Measurements from ENCODE around the gene GGTA1. TPM values are rescaled to one million over a fixed set of nuclear protein-coding genes. Genes with fewer than 3 reads are reported as not detected.

The GGTA1 gene
- total and polyA plus RNA-seq, 9 of the 15 experiments (the other 6 are each of a cell fraction or from before 2014, with no cell fraction given) = 0.04 to 0.15 TPM; not detected in 7

DNA sequence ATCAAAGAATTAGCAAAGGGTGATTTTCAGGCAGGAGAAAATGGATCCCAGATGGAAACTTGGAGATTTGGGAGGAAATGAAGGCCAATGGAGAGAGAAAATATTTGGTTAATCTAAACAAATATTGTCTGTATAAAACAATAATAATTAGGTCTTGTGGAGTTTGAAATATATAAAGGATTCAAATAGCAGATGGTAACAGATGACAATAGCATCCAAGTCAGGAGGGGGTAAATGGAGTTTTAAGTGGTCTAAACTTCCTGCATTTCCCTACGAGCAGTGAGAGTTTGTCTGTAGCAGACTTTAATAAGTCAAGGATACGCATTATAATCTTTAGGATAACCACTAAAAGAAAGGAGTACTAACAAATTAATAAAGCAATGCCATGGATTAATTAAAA, 49.0 kb upstream of the GGTA1 start:
- no peak for ATAC-seq
- in situ Hi-C loops (cut with MboI) = no loop called here

More for the DNA sequence above, 49.0 kb upstream of the GGTA1 start:
- no peaks in the 10 kb centered on the region for H3K9me1 ChIP-seq (ENCODE audit: control insufficient read depth, insufficient read depth, low read length)
- H2AFZ ChIP-seq (ENCODE audit: low read depth, low read length) = no peak overlapping the region
- TF ChIP-seq SMAD2 (IDR thresholded peaks at IDR 0.05; ENCODE audit: low read depth, low read length) = no peak
- no peak for TF ChIP-seq ZBTB34 (CRISPR knock-in tag; IDR thresholded peaks at IDR 0.05)
- TF ChIP-seq MECOM (CRISPR knock-in tag; IDR thresholded peaks at IDR 0.05) = no peak
- TF ChIP-seq ZC3H8 (IDR thresholded peaks at IDR 0.05) = no peak
- no peak for TF ChIP-seq ZKSCAN3 (CRISPR knock-in tag; IDR thresholded peaks at IDR 0.05)
- TF ChIP-seq THRB (CRISPR knock-in tag; conservative IDR thresholded peaks at IDR 0.05) = no peak
- TF ChIP-seq NCOA6 (IDR thresholded peaks at IDR 0.05) = no peak
- TF ChIP-seq ZNF212 (CRISPR knock-in tag; IDR thresholded peaks at IDR 0.05) = no peak
- TF ChIP-seq, protein P1, sequence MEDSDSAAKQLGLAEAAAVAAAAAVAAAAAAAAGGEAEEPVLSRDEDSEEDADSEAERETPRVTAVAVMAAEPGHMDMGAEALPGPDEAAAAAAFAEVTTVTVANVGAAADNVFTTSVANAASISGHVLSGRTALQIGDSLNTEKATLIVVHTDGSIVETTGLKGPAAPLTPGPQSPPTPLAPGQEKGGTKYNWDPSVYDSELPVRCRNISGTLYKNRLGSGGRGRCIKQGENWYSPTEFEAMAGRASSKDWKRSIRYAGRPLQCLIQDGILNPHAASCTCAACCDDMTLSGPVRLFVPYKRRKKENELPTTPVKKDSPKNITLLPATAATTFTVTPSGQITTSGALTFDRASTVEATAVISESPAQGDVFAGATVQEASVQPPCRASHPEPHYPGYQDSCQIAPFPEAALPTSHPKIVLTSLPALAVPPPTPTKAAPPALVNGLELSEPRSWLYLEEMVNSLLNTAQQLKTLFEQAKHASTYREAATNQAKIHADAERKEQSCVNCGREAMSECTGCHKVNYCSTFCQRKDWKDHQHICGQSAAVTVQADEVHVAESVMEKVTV (CRISPR knock-in tag; IDR thresholded peaks at IDR 0.05) = no peak
- TF ChIP-seq ZBTB11 (CRISPR knock-in tag; IDR thresholded peaks at IDR 0.05) = no peak
- no peak for TF ChIP-seq CBX8 (IDR thresholded peaks at IDR 0.05; ENCODE audit: borderline replicate concordance, extremely low read depth, low read depth, low read length, poor library complexity, severe bottlenecking)
- peaks cover 0 to 18% of the 10 kb centered on the region in 2 experiments; a peak in 2 of 5 replicates for H3K4me1 ChIP-seq (replicated peaks in 1 of 2; ENCODE audit: control insufficient read depth in 2 of 2, insufficient read depth in 2 of 2, low read length in 2 of 2)
- no peak for FAIRE-seq
- H3K27ac ChIP-seq (ENCODE audit: extremely low read depth, low read depth, low read length) = no peak overlapping the region
- peaks cover 0 to 32% of the 10 kb centered on the region in 2 experiments; a peak in 3 of 5 replicates for H3K27me3 ChIP-seq (ENCODE audit: control insufficient read depth in 2 of 2, insufficient read depth in 2 of 2, low read length in 2 of 2)
- no peaks in the 10 kb centered on the region for H3K79me2 ChIP-seq (ENCODE audit: control insufficient read depth, insufficient read depth, low read length)
- POLR2A ChIA-PET = interaction anchor here (0.6 kb wide), 1 partner anchor 113 kb away, joined by 3 read pairs; no protein-coding TSS in a partner anchor
- no peaks in the 10 kb centered on the region for H3K36me3 ChIP-seq (ENCODE audit: control insufficient read depth, insufficient read depth, low read length)
- H3K4me2 ChIP-seq (ENCODE audit: insufficient read depth, low read length) = no peak overlapping the region
- H4K20me1 ChIP-seq (replicated peaks; ENCODE audit: control insufficient read depth, insufficient read depth, low read length) = 0 out of 2 replicates have a peak, but pooled peaks cover 4% of the 10 kb centered on the region
- no peak overlapping the region for H3K4me3 ChIP-seq
- no TSS peak for BruUV-seq (replicated peaks)
- intact Hi-C loops (cut with micrococcal nuclease) = loop anchor here (5.0 kb wide), 2 partner anchors 89 to 149 kb away; no protein-coding TSS in a partner anchor
- no peak overlapping the region for H3K9ac ChIP-seq (ENCODE audit: insufficient read depth in 1 of 2, low read depth in 2 of 2, low read length in 2 of 2)
- WGBS (ENCODE audit: insufficient coverage, low coverage, missing lambda C conversion rate) = 13% methylated on average over 2 of the region's 2 CpGs
- DNase-seq (ENCODE audit: extremely low read depth in 1 of 4, low spot score in 3 of 4) = no peak
- no peaks in the 10 kb centered on the region for H3K9me3 ChIP-seq (replicated peaks; ENCODE audit: control insufficient read depth, insufficient read depth, low read depth, low read length)
- CTCF ChIA-PET (ENCODE audit: low intra/inter-chr PET ratio) = interaction anchor here (0.5 to 0.7 kb wide), 2 partner anchors 77 to 916 kb away, joined by 3 read pairs; no protein-coding TSS in a partner anchor
